Activated effector memory CD4-positive, alpha-beta T cell treated with anti-CD3 and anti-CD28 coated beads, Interleukin-2, amount 50 U/mL, for 16 hours (primary cell): Measurements from ENCODE around the gene DENND4C.
"Not testable (repeated sequence)": the region's sequence is repeated elsewhere in the genome, so short reads cannot be mapped to it uniquely, and the experiment has no call there.

ENCODE experiments used
- DNase-seq: peaks from one replicate; pipeline ENCODE4 v3.0.0-alpha.2; 2020

DENND4C gene

GRCh38 chr9:19230355-19231125 is at the start of gene DENND4C:
Gene DENND4C (plus strand): TSS chr9:19230693. CDS start chr9:19276175, 45,482 bp downstream.
- peak; percentile 92 for DNase-seq

GRCh38 chr9:19180991-19181390 is 49.5 kb upstream of the DENND4C start:
- DNase-seq, result no peak

- no peak for DNase-seq
Measured at GRCh38 chr9:19181561-19181960, 48.9 kb upstream of the DENND4C start.

- DNase-seq, result peak; percentile 87
Measured at GRCh38 chr9:19184144-19184917, 46.2 kb upstream of the DENND4C start.

- DNase-seq, result no peak
Measured at GRCh38 chr9:19185191-19185590, 45.3 kb upstream of the DENND4C start.

- DNase-seq, result no peak
Measured at GRCh38 chr9:19186232-19186631, 44.3 kb upstream of the DENND4C start.

GRCh38 chr9:19188771-19189170 is 41.7 kb upstream of the DENND4C start:
- DNase-seq, result no peak

GRCh38 chr9:19192202-19193028 is 38.1 kb upstream of the DENND4C start:
- no peak for DNase-seq

- no peak for DNase-seq
Measured at GRCh38 chr9:19193029-19193324, 37.5 kb upstream of the DENND4C start.

GRCh38 chr9:19193358-19193973 is 37.0 kb upstream of the DENND4C start:
- not testable (repeated sequence) for DNase-seq

- no peak for DNase-seq
Measured at GRCh38 chr9:19198406-19198805, 32.1 kb upstream of the DENND4C start.

- no peak for DNase-seq
Measured at GRCh38 chr9:19199012-19199411, 31.5 kb upstream of the DENND4C start.

GRCh38 chr9:19200229-19200628 is 30.3 kb upstream of the DENND4C start:
- no peak for DNase-seq

- DNase-seq, result no peak
Measured at GRCh38 chr9:19201899-19202891, 28.3 kb upstream of the DENND4C start.

- DNase-seq, result no peak
Measured at GRCh38 chr9:19203058-19203457, 27.4 kb upstream of the DENND4C start.

GRCh38 chr9:19208653-19209052 is 21.8 kb upstream of the DENND4C start:
- no peak for DNase-seq

- DNase-seq, result no peak
Measured at GRCh38 chr9:19209188-19209587, 21.3 kb upstream of the DENND4C start.

- no peak for DNase-seq
Measured at GRCh38 chr9:19213823-19214222, 16.7 kb upstream of the DENND4C start.

- DNase-seq, result no peak
Measured at GRCh38 chr9:19216466-19216865, 14.0 kb upstream of the DENND4C start.

- DNase-seq, result no peak
Measured at GRCh38 chr9:19221326-19221725, 9.2 kb upstream of the DENND4C start.

- no peak for DNase-seq
Measured at GRCh38 chr9:19223724-19224123, 6.8 kb upstream of the DENND4C start.

- DNase-seq, result no peak
Measured at GRCh38 chr9:19224563-19224962, 5.9 kb upstream of the DENND4C start.
